Erythroblast (primary cell): ENCODE data around the gene ZFC3H1.
A peak's percentile ranks its signal among the peaks of the same experiment; 100 is the strongest.
"Not testable (repeated sequence)": the region's sequence is repeated elsewhere in the genome, so short reads cannot be mapped to it uniquely, and the experiment has no call there.

Source experiments
- DNase-seq, 2 experiments: peaks; one replicate each; lab custom pipeline; 2025; lab: John Stamatoyannopoulos, UW
- GATA1 ChIP-seq: IDR thresholded peaks from 2 replicates; pipeline ENCODE4 v1.6.1; 2011; ENCODE audit warnings: low read depth, mild to moderate bottlenecking, control low read depth, low read length, moderate library complexity
- POLR2A ChIP-seq: IDR thresholded peaks from 2 replicates; pipeline ENCODE4 v1.6.1; 2011; ENCODE audit warnings: mild to moderate bottlenecking, low read length

Gene ZFC3H1, protein sequence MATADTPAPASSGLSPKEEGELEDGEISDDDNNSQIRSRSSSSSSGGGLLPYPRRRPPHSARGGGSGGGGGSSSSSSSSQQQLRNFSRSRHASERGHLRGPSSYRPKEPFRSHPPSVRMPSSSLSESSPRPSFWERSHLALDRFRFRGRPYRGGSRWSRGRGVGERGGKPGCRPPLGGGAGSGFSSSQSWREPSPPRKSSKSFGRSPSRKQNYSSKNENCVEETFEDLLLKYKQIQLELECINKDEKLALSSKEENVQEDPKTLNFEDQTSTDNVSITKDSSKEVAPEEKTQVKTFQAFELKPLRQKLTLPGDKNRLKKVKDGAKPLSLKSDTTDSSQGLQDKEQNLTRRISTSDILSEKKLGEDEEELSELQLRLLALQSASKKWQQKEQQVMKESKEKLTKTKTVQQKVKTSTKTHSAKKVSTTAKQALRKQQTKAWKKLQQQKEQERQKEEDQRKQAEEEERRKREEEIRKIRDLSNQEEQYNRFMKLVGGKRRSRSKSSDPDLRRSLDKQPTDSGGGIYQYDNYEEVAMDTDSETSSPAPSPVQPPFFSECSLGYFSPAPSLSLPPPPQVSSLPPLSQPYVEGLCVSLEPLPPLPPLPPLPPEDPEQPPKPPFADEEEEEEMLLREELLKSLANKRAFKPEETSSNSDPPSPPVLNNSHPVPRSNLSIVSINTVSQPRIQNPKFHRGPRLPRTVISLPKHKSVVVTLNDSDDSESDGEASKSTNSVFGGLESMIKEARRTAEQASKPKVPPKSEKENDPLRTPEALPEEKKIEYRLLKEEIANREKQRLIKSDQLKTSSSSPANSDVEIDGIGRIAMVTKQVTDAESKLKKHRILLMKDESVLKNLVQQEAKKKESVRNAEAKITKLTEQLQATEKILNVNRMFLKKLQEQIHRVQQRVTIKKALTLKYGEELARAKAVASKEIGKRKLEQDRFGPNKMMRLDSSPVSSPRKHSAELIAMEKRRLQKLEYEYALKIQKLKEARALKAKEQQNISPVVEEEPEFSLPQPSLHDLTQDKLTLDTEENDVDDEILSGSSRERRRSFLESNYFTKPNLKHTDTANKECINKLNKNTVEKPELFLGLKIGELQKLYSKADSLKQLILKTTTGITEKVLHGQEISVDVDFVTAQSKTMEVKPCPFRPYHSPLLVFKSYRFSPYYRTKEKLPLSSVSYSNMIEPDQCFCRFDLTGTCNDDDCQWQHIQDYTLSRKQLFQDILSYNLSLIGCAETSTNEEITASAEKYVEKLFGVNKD (N-terminal part only)

DNA sequence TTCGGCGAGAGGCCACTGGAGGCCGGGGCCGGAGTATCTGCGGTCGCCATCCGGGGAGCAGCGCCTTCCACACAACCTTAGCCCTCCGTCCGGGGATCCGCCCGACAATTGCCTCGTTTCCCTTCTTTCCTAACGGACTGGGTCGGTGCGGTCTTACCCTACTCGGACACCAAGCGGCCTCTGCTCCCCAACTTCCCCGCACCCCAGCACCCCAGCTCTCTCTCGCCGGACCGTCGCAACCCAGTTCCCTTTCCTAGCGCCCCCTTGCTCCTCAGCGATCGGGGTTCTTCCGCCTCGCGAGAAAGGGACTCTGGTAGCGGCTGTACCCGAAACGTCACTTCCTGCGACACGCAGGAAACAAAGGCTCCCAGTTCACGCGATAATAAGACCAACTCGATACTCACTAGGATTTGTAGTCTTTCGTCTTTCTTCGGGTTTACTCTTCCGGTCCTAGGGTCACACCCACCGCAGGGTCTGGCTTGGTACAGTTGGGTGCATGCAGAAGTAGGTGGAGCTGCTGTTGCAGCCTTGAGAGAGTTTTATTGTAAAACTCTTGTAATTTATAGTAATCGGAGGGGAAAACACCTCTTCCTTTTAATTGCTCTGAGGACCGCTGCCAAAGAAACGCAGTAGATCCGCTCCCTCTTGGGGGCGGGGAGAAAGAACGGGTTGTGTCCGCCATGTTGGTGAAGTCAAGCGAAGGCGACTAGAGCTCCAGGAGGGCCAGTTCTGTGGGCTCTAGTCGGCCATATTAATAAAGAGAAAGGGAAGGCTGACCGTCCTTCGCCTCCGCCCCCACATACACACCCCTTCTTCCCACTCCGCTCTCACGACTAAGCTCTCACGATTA, at the start of gene ZFC3H1, which contains the start of gene THAP2:
ZFC3H1 (minus strand) TSS at position 288 of the 850 bp plus-strand sequence; CDS start at position 50, 238 bp downstream.
THAP2 (plus strand) TSS at position 741 of the 850 bp plus-strand sequence. CDS start 209 bp downstream, outside the sequence.
- DNase-seq: peak; percentile 97 to 99
- TF ChIP-seq GATA1: no peak
- peak; percentile 97 for TF ChIP-seq POLR2A

DNA sequence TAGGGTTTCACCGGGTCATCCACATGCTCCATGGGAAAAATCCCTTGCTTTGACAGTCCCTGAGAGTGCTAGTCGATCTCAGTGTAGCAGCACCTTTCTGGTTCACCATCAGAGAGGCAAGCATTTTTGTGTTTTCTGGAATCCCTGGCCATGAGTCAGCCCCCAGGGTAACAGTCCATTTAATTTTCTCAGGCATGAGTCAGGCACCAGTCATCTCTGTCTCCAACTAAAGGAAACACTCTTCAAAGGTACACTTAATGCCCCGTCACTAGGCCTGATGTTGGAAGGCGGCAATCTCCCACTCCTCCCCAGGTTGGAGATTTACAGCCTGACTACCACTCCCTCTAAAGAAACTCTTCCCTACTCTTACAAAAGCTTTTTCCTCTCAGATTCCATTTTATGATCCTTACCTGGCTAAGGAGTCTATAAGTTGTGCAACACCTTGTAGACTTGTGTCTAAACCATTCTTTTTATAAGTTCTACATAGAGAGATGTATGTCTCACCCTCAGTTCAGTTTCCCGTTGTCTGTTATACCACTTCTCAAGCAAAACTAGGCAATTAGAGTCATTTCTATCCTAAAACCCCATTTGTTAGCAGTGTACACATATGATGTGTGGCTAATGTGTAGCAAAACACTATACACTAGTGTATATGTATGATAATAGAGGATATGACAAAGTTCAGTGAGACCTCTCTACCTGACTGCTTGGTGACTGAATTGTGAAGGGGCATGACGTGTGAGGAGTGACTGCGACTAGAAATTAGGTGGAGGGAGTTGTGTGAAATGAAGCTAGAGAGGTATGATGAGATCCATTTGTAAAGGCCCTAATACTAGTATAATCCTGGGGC, 46.9 kb upstream of the ZFC3H1 start:
- TF ChIP-seq POLR2A (no peak), GATA1 (no peak)
- no peak for DNase-seq

DNA sequence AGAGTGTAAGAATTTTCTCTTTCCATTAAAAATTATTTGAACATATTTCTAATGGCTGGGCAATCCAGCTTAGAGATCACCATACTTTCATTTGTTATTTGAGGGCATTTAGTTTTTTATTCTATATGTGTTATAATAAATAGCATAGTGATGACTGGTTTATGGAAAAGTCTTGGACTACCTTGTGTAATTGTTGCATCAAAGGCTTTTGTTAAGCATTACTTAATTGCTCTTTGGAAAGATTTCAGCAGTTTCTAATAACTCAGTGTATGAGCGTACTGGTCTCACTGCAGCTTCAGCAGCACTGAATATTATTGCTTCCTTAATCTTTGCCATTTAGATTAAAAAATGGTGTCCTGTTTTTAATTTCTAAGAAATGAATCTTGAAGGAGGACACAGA, 45.0 kb upstream of the ZFC3H1 start:
- DNase-seq: no peak
- no peak for TF ChIP-seq POLR2A
- no peak for TF ChIP-seq GATA1

DNA sequence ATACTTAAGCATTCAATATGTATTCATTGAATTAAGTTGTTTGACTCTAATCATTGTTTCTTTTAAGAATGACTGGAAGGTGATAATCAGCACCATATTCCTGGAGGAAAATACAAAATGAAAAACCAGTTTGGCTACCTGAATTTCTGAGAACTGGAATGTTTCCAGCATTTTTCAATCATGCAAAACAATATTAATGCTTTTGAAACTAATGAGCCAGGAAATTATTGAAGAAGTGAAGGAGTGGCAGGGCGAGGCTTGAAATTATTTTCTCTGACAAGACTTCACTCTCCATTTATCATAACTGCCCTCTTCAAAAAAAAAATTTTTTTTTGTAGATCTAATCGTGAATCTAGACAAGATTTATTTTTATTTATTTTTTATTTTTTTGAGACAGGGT, 41.3 kb upstream of the ZFC3H1 start:
- DNase-seq: no peak
- TF ChIP-seq GATA1: no peak
- no peak for TF ChIP-seq POLR2A

DNA sequence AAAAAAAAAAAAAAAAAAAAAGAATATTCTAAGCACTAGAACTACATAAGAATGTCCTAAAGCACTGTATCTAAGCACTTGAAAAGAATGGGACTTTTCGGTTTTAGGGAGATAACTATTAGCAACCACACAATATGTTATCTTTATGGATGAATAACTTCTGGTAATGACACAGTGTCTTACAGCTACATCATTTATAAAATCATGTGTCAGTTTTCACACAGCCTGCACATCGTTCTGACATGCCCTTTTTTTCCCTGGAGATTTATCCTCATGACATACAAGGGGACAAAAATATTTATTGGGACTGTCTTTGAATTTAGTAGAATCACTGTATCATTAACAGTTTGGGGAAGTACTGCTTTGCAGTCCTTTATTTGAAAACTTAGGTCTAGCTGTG, 39.6 kb upstream of the ZFC3H1 start:
- DNase-seq: no peak
- TF ChIP-seq POLR2A: no peak

DNA sequence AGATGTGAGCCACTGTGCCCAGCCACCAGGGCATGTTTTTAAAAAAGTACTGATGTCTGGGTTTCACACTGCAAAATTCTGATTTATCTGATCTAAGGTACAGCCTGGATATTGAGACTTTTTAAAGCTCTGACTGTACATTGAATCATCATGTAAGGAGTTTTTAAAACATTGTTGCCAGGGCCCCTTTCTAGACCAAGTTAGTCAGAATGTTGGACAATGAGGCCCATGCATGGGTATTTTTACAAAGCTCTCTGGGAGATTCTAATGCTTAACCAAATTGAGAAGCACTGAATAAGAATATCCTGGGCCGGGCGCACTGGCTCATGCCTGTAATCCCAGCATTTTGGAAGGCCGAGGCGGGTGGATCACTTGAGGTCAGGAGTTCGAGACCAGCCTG, 38.9 kb upstream of the ZFC3H1 start:
- DNase-seq: no peak
- TF ChIP-seq POLR2A (no peak), GATA1 (no peak)

DNA sequence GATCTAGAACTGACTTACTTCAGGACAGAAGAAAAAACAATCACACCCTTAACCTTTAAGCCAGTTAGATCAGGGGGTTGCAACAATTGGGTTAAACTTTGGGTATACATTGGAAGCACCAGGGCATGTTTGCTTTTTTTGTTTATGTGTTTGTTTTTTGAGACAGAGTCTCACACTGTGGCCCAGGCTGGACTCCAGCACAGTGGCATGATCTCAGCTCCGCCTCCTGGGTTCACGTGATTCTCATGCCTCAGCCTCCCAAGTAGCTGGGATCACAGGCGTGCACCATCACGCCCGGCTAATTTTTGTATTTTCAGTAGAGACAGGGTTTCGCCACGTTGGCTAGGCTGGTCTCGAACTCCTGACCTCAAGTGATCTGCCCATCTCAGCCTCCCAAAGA, 38.5 kb upstream of the ZFC3H1 start:
- DNase-seq: not testable (repeated sequence)

DNA sequence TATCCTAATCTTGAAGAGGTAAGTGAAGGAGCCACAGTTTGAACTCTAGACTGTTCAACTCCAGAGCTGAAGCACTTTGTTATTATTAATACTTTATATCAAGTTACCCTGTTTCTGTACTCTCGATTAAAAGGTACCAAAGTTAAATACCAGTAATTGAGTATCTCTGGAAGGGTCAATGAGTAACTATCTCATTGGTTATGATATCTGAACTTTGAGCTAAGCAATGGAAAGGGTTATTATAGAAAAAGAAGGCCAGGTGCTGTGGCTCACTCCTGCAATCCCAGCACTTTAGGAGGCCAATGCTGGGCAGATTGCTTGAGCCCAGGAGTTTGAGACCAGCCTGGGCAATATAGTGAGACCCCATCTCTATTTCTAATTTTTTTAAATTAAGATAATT, 32.1 kb upstream of the ZFC3H1 start:
- no peak for DNase-seq
- TF ChIP-seq POLR2A: no peak
- no peak for TF ChIP-seq GATA1

DNA sequence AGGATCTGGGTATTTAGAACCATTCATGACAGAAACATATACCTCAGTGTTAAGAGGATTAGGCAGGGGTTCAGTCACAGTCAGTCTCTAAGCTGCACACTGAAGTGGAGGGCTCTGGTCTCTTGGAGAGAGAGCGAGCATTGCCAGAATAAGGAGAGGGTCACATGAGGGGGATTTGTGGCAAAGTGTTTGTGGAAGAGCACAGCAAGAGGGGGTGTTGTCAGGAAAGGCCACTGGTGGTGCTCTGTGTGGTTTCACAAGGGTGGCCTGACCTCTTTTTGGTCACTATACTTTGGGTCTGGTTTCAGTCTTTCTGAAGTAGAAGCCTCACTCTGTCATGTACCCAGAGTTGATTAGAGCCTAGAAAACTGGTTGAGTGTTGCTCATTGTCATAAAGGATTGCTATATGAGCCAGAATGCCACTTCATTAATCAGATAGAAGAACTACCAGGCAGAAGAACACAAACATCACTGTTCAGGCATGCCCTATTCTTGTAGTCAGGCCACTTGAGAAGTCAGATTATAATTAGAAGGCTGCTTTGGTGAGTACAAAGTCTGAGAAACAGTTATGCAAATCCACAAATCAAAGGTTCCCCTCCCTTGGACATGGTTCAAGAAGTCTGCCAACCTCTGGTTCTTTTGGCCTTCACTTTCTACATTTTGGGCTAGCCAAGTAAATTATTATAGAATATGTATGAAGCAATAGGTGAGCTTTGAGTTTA, 30.6 kb upstream of the ZFC3H1 start:
- DNase-seq: no peak
- no peak for TF ChIP-seq POLR2A
- no peak for TF ChIP-seq GATA1

DNA sequence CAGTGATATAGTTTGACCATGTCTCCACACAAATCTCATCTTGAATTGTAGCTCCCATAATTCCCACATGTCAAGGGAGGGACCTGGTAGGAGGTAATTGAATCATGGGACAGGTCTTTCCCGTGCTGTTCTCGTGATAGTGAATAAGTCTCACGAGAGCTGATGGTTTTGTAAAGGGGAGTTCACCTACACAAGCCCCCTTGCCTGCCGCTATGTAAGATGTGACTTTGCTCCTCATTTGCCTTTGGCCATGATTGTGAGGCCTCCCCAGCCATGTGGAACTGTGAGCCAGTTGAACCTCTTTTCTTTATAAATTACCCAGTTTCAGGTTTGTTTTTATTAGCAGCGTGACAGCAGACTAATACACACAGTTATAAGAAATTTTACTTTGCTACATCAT, 30.0 kb upstream of the ZFC3H1 start:
- DNase-seq: not testable (repeated sequence)

DNA sequence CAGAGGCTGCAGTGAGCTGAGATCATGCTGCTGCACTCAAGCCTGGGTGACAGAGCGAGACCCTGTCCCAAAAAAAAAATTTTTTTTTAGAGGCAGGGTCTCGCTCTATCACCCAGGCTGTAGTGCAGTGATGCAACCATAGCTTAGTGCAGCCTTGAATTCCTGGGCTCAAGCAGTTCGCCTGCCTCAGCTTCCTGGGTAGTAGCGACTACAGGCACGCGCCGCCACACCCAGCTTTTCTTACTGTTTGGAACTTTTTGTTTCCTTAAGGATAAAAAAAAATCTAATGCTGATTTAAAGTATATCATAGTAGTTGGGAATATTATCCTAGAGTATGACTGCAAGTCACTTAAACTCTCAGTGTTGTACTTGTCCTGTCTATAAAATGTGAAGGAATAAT, 29.5 kb upstream of the ZFC3H1 start:
- TF ChIP-seq GATA1: no peak
- no peak for TF ChIP-seq POLR2A
- DNase-seq: no peak
